Measurements from ENCODE around the gene ALDH4A1.

DNA sequence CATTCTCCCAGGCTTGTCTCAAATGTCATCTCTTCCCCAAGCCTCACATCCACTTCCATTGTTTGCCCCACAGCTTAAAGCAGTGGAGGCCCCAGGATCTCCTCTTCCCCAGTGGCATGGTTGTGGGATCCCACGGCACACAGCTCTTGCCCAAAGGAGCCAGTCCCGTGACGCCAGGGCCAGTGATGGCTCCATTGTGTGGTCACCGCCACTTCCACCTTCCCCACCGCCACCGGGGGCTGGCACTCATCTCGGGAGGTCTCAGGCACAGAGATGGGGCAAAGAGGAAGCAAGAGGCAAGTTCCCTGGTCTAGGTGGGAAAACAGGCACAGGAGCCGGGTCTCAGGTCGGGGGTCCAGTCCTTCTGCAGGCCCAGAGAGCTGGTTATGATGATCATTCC is 22.9 kb upstream of the ALDH4A1 start:
- TF ChIP-seq CTCF (conservative IDR thresholded peaks at IDR 0.05; ENCODE audit: low read depth, low read length) (no peak), EZH2 (IDR thresholded peaks at IDR 0.05; ENCODE audit: low read length, unreplicated experiment) (no peak), EZH2phosphoT487 (IDR thresholded peaks at IDR 0.05; ENCODE audit: borderline replicate concordance, low read length) (no peak)
